ENCODE measurements around the gene GPC5.

GPC5 gene

GRCh38 chr13:91459485-91459884, 61.1 kb downstream of the GPC5 start:
- no peak for DNase-seq (ENCODE audit: low read depth)

GRCh38 chr13:91464336-91464735, 65.9 kb downstream of the GPC5 start:
- no peak for DNase-seq (ENCODE audit: low read depth)

GRCh38 chr13:91467236-91467635, 68.8 kb downstream of the GPC5 start:
- no peak for DNase-seq (ENCODE audit: low read depth)

GRCh38 chr13:91468301-91468700, 69.9 kb downstream of the GPC5 start:
- no peak for DNase-seq (ENCODE audit: low read depth)

- no peak for DNase-seq (ENCODE audit: low read depth)
Observed at GRCh38 chr13:91470084-91470621, 71.7 kb downstream of the GPC5 start.

- DNase-seq (ENCODE audit: low read depth), result no peak
Observed at GRCh38 chr13:91470681-91471080, 72.3 kb downstream of the GPC5 start.

GRCh38 chr13:91482427-91482826, 84.0 kb downstream of the GPC5 start:
- no peak for DNase-seq (ENCODE audit: low read depth)

GRCh38 chr13:91491980-91492379, 93.6 kb downstream of the GPC5 start:
- DNase-seq (ENCODE audit: low read depth), result no peak

GRCh38 chr13:91493442-91493841, 95.0 kb downstream of the GPC5 start:
- DNase-seq (ENCODE audit: low read depth), result no peak

GRCh38 chr13:91498298-91498697, 99.9 kb downstream of the GPC5 start:
- no peak for DNase-seq (ENCODE audit: low read depth)

- DNase-seq (ENCODE audit: low read depth), result no peak
Observed at GRCh38 chr13:91504216-91504615, 105.8 kb downstream of the GPC5 start.

GRCh38 chr13:91506759-91507158, 108.3 kb downstream of the GPC5 start:
- DNase-seq (ENCODE audit: low read depth), result no peak

- no peak for DNase-seq (ENCODE audit: low read depth)
Observed at GRCh38 chr13:91510058-91510457, 111.6 kb downstream of the GPC5 start.

- no peak for DNase-seq (ENCODE audit: low read depth)
Observed at GRCh38 chr13:91513790-91514189, 115.4 kb downstream of the GPC5 start.

GRCh38 chr13:91516799-91517198, 118.4 kb downstream of the GPC5 start:
- no peak for DNase-seq (ENCODE audit: low read depth)

GRCh38 chr13:91520952-91521351, 122.5 kb downstream of the GPC5 start:
- DNase-seq (ENCODE audit: low read depth), result no peak

- no peak for DNase-seq (ENCODE audit: low read depth)
Observed at GRCh38 chr13:91523116-91523515, 124.7 kb downstream of the GPC5 start.

- no peak for DNase-seq (ENCODE audit: low read depth)
Observed at GRCh38 chr13:91526543-91527033, 128.2 kb downstream of the GPC5 start.

GRCh38 chr13:91529739-91530482, 131.5 kb downstream of the GPC5 start:
- no peak for DNase-seq (ENCODE audit: low read depth)

- no peak for DNase-seq (ENCODE audit: low read depth)
Observed at GRCh38 chr13:91531646-91532045, 133.2 kb downstream of the GPC5 start.

- no peak for DNase-seq (ENCODE audit: low read depth)
Observed at GRCh38 chr13:91533354-91533753, 134.9 kb downstream of the GPC5 start.

GRCh38 chr13:91534996-91535395, 136.6 kb downstream of the GPC5 start:
- DNase-seq (ENCODE audit: low read depth), result no peak

- DNase-seq (ENCODE audit: low read depth), result no peak
Observed at GRCh38 chr13:91537376-91537775, 139.0 kb downstream of the GPC5 start.
